LNCAP (cell line): ENCODE measurements around the gene TRIM26.
A peak's percentile ranks its signal among the peaks of the same experiment; 100 is the strongest.

Experiments used
- CTCF ChIP-seq: fragments of 450-650 bp; IDR thresholded peaks from 2 replicates; pipeline ENCODE4 v1.5.1; 2017; ENCODE audit warnings: mild to moderate bottlenecking

Gene TRIM26

GRCh38 chr6:30234356-30234755, 21.1 kb upstream of the TRIM26 start:
- no peak for TF ChIP-seq CTCF

- TF ChIP-seq CTCF: no peak
Measured at GRCh38 chr6:30231067-30231466, 17.9 kb upstream of the TRIM26 start.

GRCh38 chr6:30227763-30228487, 14.7 kb upstream of the TRIM26 start:
- TF ChIP-seq CTCF: no peak

- TF ChIP-seq CTCF: no peak
Measured at GRCh38 chr6:30227242-30227722, 14.1 kb upstream of the TRIM26 start.

- no peak for TF ChIP-seq CTCF
Measured at GRCh38 chr6:30223339-30223738, 10.1 kb upstream of the TRIM26 start.

- peak; percentile 89 for TF ChIP-seq CTCF
Measured at GRCh38 chr6:30219244-30219643, 6.0 kb upstream of the TRIM26 start.

GRCh38 chr6:30216096-30216495, 2.9 kb upstream of the TRIM26 start:
- TF ChIP-seq CTCF: no peak

GRCh38 chr6:30214657-30214982, 1.4 kb upstream of the TRIM26 start:
- TF ChIP-seq CTCF: no peak
